A549 (cell line): ENCODE measurements around the gene FAM228A.

Experiments
- BHLHE40 ChIP-seq: IDR thresholded peaks from 2 replicates; pipeline ENCODE4 v1.6.1; 2012; ENCODE audit warnings: low read depth, low read length, inconsistent platforms
- CHD2 ChIP-seq: fragments of 150-350 bp; IDR thresholded peaks from 2 replicates; pipeline ENCODE4 v1.6.1; 2014; ENCODE audit warnings: low read length; ENCODE audit not compliant: partially characterized antibody
- CTCF ChIP-seq: fragments of >200 bp; sonication (Bioruptor Twin); formaldehyde crosslinking; IDR thresholded peaks from 3 replicates; pipeline ENCODE4 v1.5.1; 2016
- EP300 ChIP-seq, 2 experiments: fragments of >200 bp; sonication (Bioruptor Twin); formaldehyde crosslinking; IDR thresholded peaks; 2 replicates in 1 of 2; 3 replicates in 1 of 2; pipeline ENCODE4 v1.6.1; 2016 to 2017
- ESRRA ChIP-seq: fragments of 150-350 bp; IDR thresholded peaks from 2 replicates; pipeline ENCODE4 v1.6.1; 2014; ENCODE audit warnings: mild to moderate bottlenecking, low read length, borderline replicate concordance
- JUN ChIP-seq, 2 experiments: fragments of >200 bp; sonication (Bioruptor Twin); formaldehyde crosslinking; IDR thresholded peaks; 2 replicates in 1 of 2; 3 replicates in 1 of 2; pipeline ENCODE4 v1.6.1; 2016 to 2017
- MAFK ChIP-seq: fragments of 450-650 bp; IDR thresholded peaks from 2 replicates; pipeline ENCODE4 v1.6.1; 2014; ENCODE audit not compliant: partially characterized antibody
- POLR2A ChIP-seq: IDR thresholded peaks from 2 replicates; pipeline ENCODE4 v1.6.1; 2012; ENCODE audit warnings: mild to moderate bottlenecking, low read length
- RCOR1 ChIP-seq: fragments of 150-350 bp; IDR thresholded peaks from 2 replicates; pipeline ENCODE4 v1.6.1; 2014; ENCODE audit warnings: antibody characterized with exemption, low read length, low read depth
- REST ChIP-seq: fragments of 200-600 bp; sonication (generic); IDR thresholded peaks from 2 replicates; pipeline ENCODE4 v1.6.1; 2016; ENCODE audit warnings: antibody characterized with exemption, mild to moderate bottlenecking, moderate library complexity
- TP53 ChIP-seq: fragments of 250-450 bp; sonication (Bioruptor Pico); IDR thresholded peaks from 2 replicates; pipeline ENCODE4 v1.5.0; 2021; ENCODE audit warnings: mild to moderate bottlenecking, moderate library complexity
- USF2 ChIP-seq: fragments of 450-650 bp; IDR thresholded peaks from 2 replicates; pipeline ENCODE4 v1.6.1; 2014; ENCODE audit warnings: antibody characterized with exemption

- TF ChIP-seq TP53 (CRISPR knock-in tag) (no peak), MAFK (no peak), EP300 (IDR thresholded peaks at IDR 0.05) (no peak), CTCF (no peak), ESRRA (no peak), REST (no peak), POLR2A (no peak), USF2 (no peak), BHLHE40 (no peak), RCOR1 (no peak), CHD2 (no peak), JUN (IDR thresholded peaks at IDR 0.05) (no peak)
Measured at GRCh38 chr2:24182507-24182906, 7.7 kb downstream of the FAM228A start.
